HG02852 (cell line): ENCODE data around the gene MSH4.
"Not testable (repeated sequence)": the region's sequence is repeated elsewhere in the genome, so short reads cannot be mapped to it uniquely, and the experiment has no call there.

Source experiments
- ATAC-seq: cut with Tn5 transposase; IDR thresholded peaks from one replicate; pipeline ENCODE4 v1.9.1; 2021; ENCODE audit warnings: mild to moderate bottlenecking, moderate library complexity; ENCODE audit not compliant: unreplicated experiment

The MSH4 gene

GRCh38 chr1:75922698-75923097 lies 126.0 kb downstream of the MSH4 start:
- ATAC-seq: no peak

- ATAC-seq: no peak
These were observed 135.6 kb downstream of the MSH4 start, which contains the start of gene ASB17 for GRCh38 chr1:75932304-75932703. Gene ASB17, minus strand, starts transcription at chr1:75932404. Its CDS starts 113 bp downstream, at chr1:75932291.

GRCh38 chr1:75937034-75937433 lies 140.4 kb downstream of the MSH4 start:
- peak; percentile 84 for ATAC-seq

GRCh38 chr1:75943037-75943436 lies 146.4 kb downstream of the MSH4 start:
- ATAC-seq: not testable (repeated sequence)

GRCh38 chr1:75950176-75950575 lies 153.5 kb downstream of the MSH4 start:
- no peak for ATAC-seq

GRCh38 chr1:75952016-75952415 lies 155.3 kb downstream of the MSH4 start:
- ATAC-seq: no peak

- ATAC-seq: no peak
These were observed 156.8 kb downstream of the MSH4 start for GRCh38 chr1:75953461-75953860.

GRCh38 chr1:75954586-75954985 lies 157.9 kb downstream of the MSH4 start:
- no peak for ATAC-seq
